RWPE2 (cell line): Measurements from ENCODE around the gene RNF2.

Experiments
- ATAC-seq: fragments of 200-7000 bp; cut with Tn5 transposase; 3 replicates; pipeline ENCODE4 v1.9.1; 2021; ENCODE audit warnings: low read depth
- DNase-seq: peaks from one replicate; pipeline ENCODE4 v3.0.0-alpha.2; 2020; ENCODE audit warnings: low spot score
- H3K27ac ChIP-seq: fragments of 450-650 bp; 2 replicates; pipeline ENCODE4 v1.5.1; 2017; ENCODE audit warnings: mild to moderate bottlenecking; ENCODE audit not compliant: poor library complexity, severe bottlenecking
- H3K27me3 ChIP-seq: fragments of 250-450 bp; sonication (Bioruptor Pico); 2 replicates; pipeline ENCODE4 v1.5.1; 2021; ENCODE audit warnings: mild to moderate bottlenecking, moderate library complexity; ENCODE audit not compliant: insufficient read depth, poor library complexity, severe bottlenecking
- H3K36me3 ChIP-seq: fragments of 250-450 bp; sonication (Bioruptor Pico); 2 replicates; pipeline ENCODE4 v1.5.1; 2020; ENCODE audit warnings: low read depth, mild to moderate bottlenecking, moderate library complexity
- H3K4me1 ChIP-seq: fragments of 250-450 bp; sonication (Bioruptor Pico); 2 replicates; pipeline ENCODE4 v1.5.1; 2021; ENCODE audit warnings: mild to moderate bottlenecking, moderate library complexity; ENCODE audit not compliant: insufficient read depth, poor library complexity, severe bottlenecking
- H3K4me3 ChIP-seq: fragments of 250-450 bp; sonication (Bioruptor Pico); 2 replicates; pipeline ENCODE4 v1.5.1; 2021; ENCODE audit warnings: mild to moderate bottlenecking, moderate library complexity; ENCODE audit not compliant: severe bottlenecking
- H3K9me3 ChIP-seq: fragments of 250-450 bp; sonication (Bioruptor Pico); 2 replicates; pipeline ENCODE4 v1.5.1; 2021; ENCODE audit warnings: mild to moderate bottlenecking, moderate library complexity; ENCODE audit not compliant: severe bottlenecking
- TF ChIP-seq, protein P1 (sequence below): fragments of 450-650 bp; IDR thresholded peaks from one replicate; pipeline ENCODE4 v1.5.1; 2017; ENCODE audit warnings: mild to moderate bottlenecking, moderate library complexity; ENCODE audit not compliant: poor library complexity, severe bottlenecking

RNF2 gene

GRCh38 chr1:185046668-185047067 lies 1.3 kb downstream of the RNF2 start:
- H3K27ac ChIP-seq: no peak overlapping the region

DNA sequence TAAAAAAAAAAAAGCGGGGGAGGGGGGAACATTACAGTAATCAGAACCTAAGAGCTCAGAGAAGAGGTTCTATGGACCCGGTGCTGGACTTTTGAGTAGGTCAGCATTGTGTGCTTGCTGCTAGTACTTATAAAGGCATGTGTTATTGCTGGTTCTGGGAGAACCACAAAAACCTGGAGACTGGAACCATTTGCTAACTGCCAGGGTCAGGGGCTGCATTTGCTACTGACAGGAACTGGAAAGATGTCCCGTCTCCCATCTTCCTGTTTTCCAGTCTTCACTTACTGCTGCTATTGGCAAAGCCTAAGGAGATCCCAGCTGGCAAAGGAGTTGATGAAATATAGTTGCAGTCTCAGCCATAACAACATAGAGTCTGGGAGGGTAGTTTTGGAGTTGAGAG lies 4.3 kb downstream of the RNF2 start:
- TF ChIP-seq, protein P1, sequence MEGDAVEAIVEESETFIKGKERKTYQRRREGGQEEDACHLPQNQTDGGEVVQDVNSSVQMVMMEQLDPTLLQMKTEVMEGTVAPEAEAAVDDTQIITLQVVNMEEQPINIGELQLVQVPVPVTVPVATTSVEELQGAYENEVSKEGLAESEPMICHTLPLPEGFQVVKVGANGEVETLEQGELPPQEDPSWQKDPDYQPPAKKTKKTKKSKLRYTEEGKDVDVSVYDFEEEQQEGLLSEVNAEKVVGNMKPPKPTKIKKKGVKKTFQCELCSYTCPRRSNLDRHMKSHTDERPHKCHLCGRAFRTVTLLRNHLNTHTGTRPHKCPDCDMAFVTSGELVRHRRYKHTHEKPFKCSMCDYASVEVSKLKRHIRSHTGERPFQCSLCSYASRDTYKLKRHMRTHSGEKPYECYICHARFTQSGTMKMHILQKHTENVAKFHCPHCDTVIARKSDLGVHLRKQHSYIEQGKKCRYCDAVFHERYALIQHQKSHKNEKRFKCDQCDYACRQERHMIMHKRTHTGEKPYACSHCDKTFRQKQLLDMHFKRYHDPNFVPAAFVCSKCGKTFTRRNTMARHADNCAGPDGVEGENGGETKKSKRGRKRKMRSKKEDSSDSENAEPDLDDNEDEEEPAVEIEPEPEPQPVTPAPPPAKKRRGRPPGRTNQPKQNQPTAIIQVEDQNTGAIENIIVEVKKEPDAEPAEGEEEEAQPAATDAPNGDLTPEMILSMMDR: no peak
- no peaks in the 10 kb centered on the region for H3K27me3 ChIP-seq
- no peak for ATAC-seq
- no peak overlapping the region for H3K27ac ChIP-seq
- H3K4me1 ChIP-seq: peaks cover 9% of the 10 kb centered on the region
- DNase-seq: no peak
- H3K36me3 ChIP-seq: 0 out of 2 replicates have a peak, but pooled peaks cover 4% of the 10 kb centered on the region
- H3K9me3 ChIP-seq: no peaks in the 10 kb centered on the region
- no peak overlapping the region for H3K4me3 ChIP-seq

More at GRCh38 chr1:185046668-185047067, 1.3 kb downstream of the RNF2 start:
- Histone ChIP-seq H3K4me1 (peaks cover 9% of the 10 kb centered on the region), H3K4me3 (peak overlapping the region; percentile 70), H3K9me3 (no peaks in the 10 kb centered on the region), H3K27me3 (no peaks in the 10 kb centered on the region), H3K36me3 (no peaks in the 10 kb centered on the region)
- ATAC-seq (no peak), DNase-seq (no peak)
- TF ChIP-seq, protein P1: no peak

DNA sequence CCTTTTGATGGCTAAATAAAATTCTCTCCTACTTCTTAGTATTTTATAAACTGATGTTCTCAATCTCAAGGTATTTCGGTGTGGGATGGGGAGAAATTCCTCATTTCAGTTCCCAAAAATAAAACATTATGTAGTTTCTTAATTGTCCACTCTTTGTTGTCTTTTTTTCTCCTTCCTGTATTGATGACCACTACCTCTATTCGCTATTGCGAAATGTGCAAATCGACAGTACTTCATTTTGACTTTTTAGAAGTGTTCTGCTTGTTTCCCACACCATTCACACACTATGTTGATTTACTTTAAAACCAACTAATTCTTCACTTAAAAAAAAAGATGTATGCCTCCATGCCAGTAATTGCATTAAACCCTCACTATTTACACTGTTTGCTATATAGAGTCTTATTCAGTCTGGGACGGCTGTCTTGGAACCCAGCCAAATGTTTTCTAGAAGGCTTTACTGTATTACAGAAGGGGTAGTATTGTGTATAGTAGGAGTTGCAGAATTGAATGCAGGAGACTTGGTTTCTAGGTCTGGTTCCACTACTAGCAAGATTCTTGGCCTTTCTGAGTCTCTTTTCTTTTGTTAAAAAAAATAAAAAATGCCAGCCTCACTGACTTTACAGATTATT lies 5.6 kb downstream of the RNF2 start:
- TF ChIP-seq, protein P1: no peak
- H3K4me3 ChIP-seq: no peak overlapping the region
- DNase-seq (no peak), ATAC-seq (no peak)
- H3K27me3 ChIP-seq: no peaks in the 10 kb centered on the region
- 0 out of 2 replicates have a peak, but pooled peaks cover 4% of the 10 kb centered on the region for H3K36me3 ChIP-seq
- H3K4me1 ChIP-seq: peaks cover 9% of the 10 kb centered on the region
- H3K9me3 ChIP-seq: no peaks in the 10 kb centered on the region
- H3K27ac ChIP-seq: no peak overlapping the region

DNA sequence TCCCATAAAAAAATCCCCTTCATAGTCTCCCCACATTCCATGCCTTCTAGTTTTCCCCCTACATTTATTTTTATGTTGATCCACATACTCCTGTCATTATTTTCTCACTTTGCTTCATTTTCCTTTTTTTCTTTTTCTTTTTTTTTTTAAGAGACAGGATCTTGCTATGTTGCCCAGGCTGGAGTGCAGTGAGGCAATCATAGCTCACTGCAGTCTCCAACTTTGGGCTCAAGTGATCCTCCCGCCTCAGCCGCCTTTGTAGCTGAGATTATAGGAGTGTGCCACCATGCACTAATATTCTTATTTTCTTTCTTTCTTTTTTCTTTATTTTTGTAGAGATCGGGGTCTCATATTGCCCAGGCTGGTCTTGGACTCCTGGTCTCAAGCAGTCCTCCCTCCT lies 7.8 kb downstream of the RNF2 start:
- Histone ChIP-seq H3K27me3 (no peaks in the 10 kb centered on the region), H3K4me1 (no peaks in the 10 kb centered on the region), H3K9me3 (no peaks in the 10 kb centered on the region), H3K36me3 (0 out of 2 replicates have a peak, but pooled peaks cover 4% of the 10 kb centered on the region), H3K4me3 (no peak overlapping the region), H3K27ac (no peak overlapping the region)
- DNase-seq: no peak
- no peak for ATAC-seq
- TF ChIP-seq, protein P1: no peak

DNA sequence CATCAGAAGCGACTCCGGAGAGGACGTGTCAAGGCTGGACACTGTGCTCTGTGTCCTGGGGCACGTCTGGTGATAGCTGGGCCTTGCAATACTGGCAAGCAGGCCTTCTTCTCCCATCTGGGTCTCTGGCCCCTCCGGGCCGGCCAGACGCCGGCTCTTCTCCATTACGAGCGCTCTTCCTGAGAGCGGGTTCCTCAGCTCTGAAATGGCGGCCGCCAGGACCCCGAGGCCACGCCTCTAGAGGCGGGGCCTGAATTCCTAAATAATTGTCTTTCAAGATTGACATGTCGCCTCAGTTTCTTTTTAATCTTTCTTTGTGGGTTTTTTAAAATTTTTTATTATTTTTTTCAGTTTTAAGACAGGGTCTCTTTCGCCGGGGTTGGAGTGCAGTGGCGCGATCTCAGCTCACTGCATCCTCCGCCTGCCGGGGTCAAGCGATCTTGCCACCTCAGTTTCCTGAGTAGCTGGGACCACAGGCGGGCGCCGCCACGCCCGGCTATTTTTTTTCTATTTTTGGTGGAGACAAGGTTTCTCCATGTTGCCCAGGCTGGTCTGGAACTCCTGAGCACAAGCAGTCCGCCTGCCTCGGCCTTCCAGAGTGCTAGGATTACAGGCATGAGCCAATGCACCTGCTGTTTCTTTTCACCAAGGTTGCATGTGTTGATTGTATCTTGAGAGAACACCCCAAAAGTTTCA lies 9.2 kb downstream of the RNF2 start:
- Histone ChIP-seq H3K27ac (no peak overlapping the region), H3K27me3 (no peaks in the 10 kb centered on the region), H3K36me3 (0 out of 2 replicates have a peak, but pooled peaks cover 4% of the 10 kb centered on the region), H3K4me1 (no peaks in the 10 kb centered on the region), H3K9me3 (no peaks in the 10 kb centered on the region), H3K4me3 (no peak overlapping the region)
- no peak for DNase-seq
- no peak for ATAC-seq
- TF ChIP-seq, protein P1: no peak
